ENCODE results near the gene SPACA4.
"Not testable (repeated sequence)": the region's sequence is repeated elsewhere in the genome, so short reads cannot be mapped to it uniquely, and the experiment has no call there.

The SPACA4 gene

DNA sequence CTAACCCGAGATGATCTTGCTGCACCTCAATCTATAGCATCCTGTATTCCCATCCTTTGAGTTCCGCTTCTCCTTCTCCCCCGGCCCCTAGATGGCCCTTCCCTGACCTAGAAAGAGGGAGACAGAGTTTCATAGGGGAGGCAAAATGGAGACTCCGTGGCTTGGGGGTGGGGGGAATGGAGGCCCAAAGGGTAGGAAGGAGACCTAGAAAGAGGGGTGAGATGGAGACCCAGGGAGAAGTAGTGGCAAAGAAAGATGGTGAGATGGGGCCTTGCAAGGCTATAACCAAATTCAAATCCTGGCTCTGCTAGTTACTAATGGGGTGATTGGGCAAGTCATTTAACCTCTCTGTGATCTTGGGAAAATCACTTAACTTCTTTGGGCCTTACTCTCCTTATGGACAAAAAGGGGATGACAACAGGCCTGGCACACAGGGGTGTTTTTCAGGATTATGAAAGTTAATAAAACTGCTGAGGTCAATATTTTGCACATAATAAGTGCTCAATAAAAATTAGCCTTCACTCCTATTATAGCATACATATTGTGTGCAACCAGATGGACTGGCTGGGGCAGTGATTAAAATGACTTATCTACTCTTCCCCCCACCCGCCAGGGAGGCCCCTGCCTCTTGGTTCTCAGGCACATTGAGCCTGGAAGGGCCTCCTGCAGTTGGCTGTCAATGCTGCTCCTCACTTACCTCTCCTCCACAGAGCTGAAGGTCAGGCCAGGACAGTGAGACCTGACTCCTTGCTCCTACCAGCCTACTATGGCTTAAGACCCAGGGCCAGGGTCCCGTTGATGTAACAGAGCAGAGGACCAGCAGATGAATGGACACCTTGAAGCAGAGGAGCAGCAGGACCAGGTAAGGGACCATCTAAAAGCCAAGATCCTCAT is 13.4 kb downstream of the SPACA4 start:
- no peak for FAIRE-seq

DNA sequence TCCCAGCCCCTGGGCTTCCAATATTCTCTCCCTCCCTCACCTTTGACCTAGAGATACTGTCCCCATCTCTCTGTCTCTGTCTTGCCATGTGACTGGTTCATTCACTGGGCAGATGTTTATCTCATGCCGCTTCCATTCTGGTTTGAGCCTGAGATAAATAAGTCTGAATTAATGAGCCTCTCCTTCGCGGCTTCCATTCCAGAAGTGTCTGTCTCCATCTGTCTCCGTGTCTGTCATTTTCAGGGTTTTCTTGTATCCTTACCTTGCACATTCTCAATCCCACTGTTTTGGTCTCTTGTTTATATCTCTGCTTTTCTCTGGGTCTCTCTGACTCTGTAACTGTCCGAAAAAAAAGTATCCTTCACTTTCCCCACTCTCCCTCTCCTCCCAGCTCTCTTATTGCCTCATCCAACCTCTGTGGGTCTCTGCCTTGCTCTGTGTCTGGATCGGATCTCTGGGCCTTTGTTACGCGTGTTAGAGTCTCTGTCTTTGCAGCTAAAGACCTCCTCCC is 17.1 kb downstream of the SPACA4 start:
- FAIRE-seq, result no peak

DNA sequence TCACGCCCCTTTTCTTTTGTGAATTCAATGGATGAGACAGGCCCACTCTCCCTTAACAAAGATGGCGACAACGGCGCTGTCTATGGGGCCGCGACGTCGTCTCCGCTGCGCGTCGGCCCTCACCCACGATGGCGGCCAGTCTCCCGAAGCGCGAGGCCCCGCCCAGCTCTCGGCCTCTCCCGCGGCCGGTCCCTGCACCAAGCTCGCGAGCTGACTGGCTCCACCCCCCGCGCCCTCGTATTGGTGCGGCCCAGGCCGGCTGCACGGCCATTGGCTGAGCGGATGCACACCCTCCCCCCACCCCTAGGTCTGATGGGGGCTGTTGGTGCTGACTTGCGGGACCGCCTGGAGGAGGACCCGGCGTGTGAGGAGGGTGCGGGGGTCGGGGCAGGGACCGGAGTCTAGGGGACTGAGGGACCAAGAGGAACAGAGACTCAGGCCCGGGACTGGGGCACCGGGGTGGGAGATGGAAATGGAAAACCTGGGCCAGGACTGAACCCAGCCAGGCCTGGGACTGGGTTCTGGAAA is 17.6 kb downstream of the SPACA4 start:
- peak; percentile 96 for FAIRE-seq

DNA sequence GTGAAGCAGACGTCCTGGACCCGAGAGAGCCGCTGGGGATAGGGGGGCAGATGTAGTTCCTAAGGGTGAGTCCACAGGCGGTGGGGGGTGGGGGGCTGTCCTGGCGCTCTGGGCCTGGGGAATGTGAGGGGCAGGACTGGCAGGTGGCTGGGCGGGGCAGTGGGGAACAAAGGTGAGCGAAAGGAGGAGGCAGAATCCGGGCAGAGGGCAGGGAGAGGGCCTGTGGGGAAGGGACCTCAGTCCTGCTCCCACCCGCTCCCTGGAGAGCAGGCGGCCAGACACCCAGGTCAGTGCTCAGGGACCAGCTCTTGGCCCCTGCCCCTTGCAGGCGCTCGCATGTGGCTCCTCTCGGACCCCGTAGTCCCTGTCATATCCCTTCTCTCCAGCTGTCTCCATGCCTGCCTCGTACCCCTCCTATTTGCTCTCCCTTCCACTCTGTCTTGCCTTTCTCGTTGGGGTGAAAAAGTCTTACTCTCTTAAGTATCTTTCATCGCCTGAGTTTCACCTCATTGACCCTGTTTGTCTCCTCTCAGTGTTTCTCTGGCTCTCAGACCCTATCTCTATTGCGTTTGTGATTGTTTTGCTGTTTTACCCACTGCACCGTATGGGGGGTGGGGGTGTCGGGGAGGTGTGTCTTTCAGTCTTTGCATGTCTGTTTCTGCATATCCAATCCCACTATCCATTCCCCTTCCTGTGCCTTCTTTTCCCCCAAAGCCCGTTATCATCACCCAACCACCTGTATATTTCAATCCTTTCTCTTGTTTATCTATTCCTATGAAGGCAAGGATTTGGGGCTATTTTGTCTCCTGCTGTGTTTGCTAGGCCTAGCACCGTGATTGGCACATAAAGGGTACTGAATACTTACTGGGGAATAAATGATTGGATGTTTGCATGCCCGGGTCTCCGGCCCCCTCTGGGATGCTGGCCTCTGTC is 18.5 kb downstream of the SPACA4 start:
- no peak for FAIRE-seq

DNA sequence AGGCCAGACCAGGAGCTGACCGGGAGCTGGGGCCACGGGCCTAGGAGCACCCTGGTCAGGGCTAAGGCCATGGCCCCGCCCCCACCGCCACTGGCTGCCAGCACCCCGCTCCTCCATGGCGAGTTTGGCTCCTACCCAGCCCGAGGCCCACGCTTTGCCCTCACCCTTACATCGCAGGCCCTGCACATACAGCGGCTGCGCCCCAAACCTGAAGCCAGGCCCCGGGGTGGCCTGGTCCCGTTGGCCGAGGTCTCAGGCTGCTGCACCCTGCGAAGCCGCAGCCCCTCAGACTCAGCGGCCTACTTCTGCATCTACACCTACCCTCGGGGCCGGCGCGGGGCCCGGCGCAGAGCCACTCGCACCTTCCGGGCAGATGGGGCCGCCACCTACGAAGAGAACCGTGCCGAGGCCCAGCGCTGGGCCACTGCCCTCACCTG is 19.4 kb downstream of the SPACA4 start:
- no peak for FAIRE-seq

DNA sequence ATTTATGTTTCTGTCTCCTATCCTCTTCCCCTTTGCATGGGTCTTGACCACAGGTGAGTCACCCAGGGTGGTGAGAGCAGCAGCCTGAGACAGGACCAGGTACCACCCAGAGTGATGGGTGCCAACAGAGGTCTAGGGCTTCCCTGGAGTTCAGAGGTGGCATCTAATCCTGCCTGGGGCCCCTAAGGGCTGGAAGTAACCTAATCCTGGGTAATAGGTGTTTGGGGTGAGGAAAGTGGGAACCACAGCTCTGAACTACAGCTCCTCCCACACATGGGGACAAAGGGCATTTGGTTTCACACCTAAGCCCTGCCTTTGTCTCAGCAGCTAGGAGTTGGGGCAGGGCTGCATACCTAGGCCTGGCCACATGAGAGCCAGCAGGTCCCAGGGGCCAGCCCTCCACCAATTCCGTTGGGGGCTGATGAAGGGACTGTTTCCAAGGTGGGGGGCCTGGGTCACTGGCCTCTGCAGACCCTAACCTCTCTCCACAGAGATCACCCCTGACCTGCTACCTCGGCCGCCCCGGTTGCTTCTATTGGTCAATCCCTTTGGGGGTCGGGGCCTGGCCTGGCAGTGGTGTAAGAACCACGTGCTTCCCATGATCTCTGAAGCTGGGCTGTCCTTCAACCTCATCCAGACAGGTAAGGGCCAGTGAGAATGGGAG is 20.8 kb downstream of the SPACA4 start:
- no peak for FAIRE-seq

DNA sequence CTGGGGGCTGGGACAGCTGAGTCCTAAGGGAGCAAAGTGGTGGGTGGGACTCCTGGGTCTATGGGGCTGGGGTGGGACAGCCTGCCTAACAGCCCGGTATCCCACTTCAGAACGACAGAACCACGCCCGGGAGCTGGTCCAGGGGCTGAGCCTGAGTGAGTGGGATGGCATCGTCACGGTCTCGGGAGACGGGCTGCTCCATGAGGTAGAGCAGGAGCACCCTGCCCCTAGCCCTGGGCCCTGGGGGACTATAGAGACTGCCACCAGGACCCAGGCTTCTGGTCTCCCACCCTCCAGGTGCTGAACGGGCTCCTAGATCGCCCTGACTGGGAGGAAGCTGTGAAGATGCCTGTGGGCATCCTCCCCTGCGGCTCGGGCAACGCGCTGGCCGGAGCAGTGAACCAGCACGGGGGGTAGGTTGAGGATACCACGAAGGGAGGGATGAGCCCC is 21.3 kb downstream of the SPACA4 start:
- FAIRE-seq, result no peak

DNA sequence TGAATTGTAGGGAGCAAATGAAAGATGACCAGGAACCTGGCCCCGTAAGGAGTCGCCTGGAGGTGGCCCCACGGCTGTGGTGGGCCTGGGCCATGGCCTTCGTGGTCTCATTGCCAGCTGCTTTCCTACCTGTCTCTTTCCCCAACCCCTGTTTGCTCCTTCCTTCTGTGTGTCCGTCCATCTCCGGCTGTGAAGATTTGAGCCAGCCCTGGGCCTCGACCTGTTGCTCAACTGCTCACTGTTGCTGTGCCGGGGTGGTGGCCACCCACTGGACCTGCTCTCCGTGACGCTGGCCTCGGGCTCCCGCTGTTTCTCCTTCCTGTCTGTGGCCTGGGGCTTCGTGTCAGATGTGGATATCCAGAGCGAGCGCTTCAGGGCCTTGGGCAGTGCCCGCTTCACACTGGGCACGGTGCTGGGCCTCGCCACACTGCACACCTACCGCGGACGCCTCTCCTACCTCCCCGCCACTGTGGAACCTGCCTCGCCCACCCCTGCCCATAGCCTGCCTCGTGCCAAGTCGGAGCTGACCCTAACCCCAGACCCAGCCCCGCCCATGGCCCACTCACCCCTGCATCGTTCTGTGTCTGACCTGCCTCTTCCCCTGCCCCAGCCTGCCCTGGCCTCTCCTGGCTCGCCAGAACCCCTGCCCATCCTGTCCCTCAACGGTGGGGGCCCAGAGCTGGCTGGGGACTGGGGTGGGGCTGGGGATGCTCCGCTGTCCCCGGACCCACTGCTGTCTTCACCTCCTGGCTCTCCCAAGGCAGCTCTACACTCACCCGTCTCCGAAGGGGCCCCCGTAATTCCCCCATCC is 22.1 kb downstream of the SPACA4 start:
- no peak for FAIRE-seq

DNA sequence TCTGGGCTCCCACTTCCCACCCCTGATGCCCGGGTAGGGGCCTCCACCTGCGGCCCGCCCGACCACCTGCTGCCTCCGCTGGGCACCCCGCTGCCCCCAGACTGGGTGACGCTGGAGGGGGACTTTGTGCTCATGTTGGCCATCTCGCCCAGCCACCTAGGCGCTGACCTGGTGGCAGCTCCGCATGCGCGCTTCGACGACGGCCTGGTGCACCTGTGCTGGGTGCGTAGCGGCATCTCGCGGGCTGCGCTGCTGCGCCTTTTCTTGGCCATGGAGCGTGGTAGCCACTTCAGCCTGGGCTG is 22.7 kb downstream of the SPACA4 start:
- no peak for FAIRE-seq

DNA sequence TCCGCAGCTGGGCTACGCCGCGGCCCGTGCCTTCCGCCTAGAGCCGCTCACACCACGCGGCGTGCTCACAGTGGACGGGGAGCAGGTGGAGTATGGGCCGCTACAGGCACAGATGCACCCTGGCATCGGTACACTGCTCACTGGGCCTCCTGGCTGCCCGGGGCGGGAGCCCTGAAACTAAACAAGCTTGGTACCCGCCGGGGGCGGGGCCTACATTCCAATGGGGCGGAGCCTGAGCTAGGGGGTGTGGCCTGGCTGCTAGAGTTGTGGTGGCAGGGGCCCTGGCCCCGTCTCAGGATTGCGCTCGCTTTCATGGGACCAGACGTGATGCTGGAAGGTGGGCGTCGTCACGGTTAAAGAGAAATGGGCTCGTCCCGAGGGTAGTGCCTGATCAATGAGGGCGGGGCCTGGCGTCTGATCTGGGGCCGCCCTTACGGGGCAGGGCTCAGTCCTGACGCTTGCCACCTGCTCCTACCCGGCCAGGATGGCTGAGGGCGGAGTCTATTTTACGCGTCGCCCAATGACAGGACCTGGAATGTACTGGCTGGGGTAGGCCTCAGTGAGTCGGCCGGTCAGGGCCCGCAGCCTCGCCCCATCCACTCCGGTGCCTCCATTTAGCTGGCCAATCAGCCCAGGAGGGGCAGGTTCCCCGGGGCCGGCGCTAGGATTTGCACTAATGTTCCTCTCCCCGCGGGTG is 23.2 kb downstream of the SPACA4 start:
- FAIRE-seq, result peak; percentile 98

DNA sequence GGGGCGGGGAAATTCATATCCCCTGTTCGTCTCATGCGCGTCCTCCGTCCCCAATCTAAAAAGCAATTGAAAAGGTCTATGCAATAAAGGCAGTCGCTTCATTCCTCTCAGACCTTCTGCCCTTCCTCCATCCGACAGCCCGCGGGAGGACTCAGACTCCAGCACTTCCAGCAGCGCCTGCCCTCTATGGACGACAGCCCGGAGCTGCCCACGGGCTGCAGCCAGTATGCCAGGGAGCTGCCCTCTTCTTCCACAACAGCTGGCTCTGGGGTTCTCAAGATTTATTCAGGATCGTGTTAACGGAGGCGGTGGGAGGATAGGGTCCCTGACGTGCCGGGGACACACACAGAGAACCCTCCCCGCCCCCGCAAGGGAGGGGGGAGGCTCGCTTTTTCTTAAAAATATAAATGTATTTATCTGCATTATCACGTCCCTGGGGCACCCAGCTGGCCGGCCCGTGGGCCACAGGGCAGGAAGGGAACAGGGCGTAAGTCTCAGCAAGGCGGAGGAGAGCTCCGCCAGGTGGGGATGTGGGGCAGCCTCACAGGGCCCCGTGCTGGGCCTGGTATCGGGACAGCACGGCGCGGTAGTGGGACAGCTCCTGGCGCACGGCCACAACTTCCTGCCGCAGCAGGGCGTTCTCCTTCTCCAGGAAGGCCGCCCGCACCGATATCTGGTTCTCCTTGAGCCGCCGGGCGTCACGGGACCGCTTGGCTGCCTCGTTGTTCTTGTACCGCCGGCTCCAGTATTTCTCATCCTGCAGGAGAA is 23.9 kb downstream of the SPACA4 start:
- no peak for FAIRE-seq

DNA sequence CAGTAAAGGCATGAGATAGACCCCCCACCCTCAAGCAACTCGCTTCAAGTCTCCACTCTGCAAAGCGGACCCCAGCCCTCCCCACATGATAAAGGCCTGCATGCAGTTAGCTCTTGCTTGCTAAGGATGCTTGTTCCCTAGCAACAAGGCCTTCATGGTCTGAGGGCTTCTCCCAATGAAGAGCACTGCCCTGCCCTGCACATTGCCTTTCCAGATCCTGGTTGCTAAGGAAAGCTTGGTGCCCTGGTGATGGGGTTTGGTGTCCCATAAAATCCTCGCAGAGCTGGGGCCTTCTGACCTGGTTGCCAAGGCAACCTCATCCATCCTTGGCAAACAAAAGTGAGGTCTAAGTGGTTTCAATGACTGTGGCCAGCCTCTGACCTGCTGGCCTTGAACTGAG is 24.7 kb downstream of the SPACA4 start:
- no peak for FAIRE-seq

DNA sequence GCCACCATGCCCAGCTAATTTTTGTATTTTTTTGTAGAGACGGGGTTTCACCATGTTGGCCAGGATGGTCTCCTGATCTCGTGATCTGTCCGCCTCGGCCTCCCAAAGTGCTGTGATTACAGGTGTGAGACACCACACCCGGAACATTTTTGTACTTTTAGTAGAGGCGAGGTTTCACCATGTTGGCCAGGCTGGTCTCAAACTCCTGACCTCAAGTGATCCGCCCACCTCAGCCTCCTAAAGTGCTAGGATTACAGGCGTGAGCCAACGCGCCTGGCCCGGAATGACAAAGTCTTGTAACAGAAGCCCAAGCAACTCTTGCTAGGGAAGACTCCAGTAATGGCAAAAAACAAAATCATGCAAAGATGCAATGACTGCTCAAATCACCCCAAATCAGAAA is 25.7 kb downstream of the SPACA4 start:
- not testable (repeated sequence) for FAIRE-seq

DNA sequence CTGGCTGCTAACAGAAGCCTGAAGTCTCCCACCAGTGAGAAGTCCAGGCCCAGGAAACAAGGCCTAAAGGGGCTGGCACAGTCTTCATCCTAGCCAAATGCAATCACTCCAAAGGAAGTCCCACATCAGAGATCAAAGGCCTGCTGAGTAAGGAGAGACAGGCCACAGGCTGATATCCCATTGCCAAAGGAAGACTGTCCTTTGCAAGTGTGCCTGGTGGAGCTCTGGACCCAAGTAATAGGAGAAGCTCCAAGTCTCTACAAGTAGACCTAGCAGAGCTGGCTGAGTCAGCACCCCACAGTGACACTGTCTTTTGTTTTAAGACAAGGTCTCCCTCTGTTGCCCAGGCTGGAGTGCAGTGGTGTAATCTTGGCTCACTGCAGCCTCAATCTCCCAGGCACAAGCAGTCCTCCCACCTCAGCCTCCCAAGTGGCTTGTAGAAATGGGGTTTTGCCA is 26.2 kb downstream of the SPACA4 start:
- FAIRE-seq, result no peak

DNA sequence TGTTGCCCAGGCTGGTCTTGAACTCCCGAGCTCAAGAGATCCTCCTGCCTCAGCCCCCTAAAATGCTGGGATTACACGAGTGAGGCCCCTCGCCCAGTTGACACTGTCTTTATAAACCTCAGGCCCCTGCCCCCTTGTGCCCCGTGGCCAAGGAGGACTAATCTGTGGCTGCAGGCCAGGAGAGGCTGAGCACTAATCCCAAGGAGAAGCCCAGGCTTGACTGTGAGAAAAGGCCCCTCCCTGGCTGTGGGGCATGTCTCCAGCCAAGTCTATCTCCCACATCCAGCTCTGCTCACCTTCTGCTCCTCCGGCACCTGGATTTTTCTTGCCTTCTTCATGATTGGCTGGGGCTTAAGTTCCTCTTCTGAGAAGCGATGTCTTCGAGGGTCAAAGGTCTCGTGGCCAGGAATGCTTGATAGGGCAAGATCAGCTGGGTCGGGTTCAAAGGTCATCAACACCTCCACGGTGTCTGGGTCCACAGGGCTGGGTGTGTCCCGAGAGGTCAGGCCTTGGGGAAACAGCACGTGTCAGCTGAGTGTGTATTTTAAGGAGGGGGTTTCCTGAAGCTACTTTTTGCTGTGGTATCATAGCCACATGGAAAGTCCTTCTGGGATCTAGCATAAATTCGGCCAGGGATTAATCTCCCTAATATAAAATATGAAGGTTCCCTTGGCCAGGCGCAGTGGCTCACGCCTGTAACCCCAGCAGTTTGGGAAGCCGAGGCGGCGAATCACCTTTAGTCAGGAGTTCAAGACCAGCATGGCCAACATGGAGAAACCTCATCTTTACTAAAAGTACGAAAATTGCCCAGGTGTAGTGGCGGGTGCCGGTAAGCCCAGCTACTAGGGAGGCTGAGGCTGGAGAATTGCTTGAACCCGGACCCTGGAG is 26.9 kb downstream of the SPACA4 start:
- no peak for FAIRE-seq

DNA sequence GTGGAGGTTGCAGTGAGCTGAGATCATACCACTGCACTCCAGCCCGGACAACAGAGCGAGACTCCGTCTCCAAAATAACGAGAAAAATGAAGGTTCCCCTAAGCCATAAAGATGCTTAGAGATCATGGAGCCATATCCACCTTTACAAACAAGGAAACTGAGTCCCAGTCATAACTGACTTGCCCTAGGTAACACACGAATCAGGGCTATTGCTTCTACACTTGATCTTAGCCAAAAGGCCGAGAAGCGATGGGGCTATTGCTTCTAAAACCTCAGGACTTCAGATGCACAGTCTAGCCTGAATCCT is 27.4 kb downstream of the SPACA4 start:
- no peak for FAIRE-seq

DNA sequence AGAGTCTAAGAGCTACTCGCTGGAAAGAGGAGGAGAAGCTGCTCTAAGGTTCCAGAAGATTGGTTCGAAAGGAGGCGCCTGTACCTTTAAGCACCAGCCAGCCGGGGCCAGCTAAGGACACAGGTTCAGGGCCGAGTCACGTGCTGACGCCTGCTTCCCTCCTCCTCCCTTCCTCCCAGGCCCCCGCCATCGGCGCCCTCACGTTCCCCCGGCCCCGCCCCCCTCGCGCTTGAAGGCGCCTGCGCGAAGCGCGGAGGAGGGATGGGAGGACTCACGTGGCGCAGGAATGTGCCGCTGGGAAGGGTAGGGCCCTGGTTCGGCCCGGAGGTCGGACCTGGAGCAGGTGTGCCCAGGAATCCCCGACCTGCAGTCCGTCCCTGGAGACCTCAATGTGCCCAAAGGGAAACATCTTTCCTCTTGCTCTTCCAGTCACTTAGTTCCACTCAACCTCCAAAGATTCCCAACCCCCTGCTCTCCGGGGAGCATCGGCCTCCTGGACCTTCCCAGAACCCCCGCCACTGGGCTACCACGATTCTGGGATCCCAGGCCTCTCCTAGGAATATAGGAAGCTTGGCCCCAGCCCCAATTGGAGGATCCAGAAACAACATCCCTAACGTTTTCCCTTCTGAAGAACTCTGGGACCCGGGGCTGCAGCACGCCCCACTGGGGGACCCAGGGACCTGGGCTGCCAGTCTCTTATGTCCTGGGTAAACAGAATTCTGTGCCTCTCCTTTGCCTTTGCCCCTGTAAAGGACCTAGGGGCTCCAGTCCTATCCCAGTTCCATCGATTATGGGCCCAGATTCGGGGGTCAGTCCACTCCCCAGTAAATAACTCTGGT is 28.1 kb downstream of the SPACA4 start:
- FAIRE-seq, result peak; percentile 96

DNA sequence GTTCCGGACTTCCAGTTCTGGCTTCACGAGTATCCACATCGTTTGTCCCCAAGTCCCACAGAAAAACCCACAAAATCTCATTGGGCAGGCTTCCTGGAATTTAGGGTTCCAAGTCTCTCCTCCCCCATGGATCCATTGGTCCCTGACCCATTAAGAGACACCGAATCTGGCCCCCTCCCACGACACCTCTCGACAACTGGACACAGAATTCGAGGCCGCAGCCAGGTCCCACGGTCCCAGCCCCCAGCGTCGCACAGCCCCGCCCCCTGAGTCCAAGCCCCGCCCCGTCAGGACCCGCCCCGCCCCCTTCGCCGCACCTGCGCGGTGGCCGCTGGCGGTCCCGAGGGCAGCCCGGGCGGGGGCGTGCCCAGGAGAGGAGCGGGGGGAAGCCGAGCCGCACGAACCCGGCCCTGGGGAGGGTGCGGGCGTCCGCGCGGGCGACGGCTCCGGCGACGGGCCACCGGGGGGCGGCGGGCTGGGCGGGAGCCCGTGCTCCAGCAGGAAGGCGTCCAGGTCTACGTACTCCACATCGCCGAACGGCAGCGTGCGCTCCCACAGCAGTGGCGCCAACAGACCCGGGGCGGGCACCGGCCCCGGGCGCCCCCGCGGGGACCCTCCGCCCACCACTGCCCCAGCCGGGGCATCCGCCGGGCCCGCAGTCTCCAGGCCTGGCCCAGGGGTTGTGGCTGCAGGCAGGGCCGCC is 28.9 kb downstream of the SPACA4 start:
- FAIRE-seq, result no peak

All from G401.6 (cell line).